ENCODE data around the gene BMPR1B. TPM values are rescaled to one million over a fixed set of nuclear protein-coding genes. Genes with fewer than 3 reads are reported as not detected.

BMPR1B gene
- total RNA-seq, result 1 to 10 TPM in 1 of 3 donors, under 1 TPM in 2; 0.36 to 3.3 (median 0.81) TPM
- long read RNA-seq, donor 1, result 0 reads
- long read RNA-seq, donor 2, result 0 reads

DNA sequence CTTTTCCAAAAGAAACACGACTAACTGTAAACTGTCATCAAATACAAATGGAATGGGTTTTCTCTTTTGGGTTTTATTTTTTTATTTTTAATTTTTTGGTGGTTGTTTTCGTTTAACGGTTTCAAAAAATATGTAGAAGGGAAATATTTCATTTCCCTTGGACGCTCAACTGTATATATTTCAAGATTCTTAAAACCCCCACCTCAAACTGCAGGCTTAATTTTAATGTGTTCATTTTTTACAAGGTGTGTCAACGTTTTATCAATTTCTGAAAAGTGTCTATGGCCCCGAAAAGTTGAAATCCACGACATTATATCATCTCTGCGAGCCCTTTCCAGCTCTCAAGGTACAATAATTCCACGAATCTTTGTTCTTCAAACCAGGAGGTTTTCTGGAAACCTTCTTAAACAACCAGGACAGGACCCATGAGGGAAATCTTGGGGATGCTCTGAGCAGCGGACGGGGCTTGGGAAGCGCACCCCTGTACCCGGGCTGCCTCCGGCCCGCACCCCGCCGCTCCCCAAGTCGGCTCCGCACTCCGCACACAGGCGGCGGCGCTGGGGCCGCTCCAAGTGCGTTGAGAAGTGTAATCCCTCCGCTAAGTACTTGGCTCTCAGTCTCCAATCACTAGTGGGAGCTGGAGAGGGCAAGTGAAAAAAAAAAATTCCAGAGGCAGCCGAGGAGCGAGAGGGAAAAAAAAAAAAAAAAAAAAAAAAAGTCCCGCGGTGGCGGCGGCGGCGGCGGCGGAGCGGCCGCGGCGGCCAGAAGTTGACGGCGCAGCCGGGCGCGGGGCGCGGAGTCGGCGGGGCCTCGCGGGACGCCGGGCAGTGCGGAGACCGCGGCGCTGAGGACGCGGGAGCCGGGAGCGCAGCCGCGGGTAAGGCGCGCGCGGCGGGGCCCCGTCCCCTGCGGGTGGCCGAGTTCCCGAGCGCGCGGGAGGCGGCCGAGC is at the start of gene BMPR1B:
BMPR1B (plus strand) TSS at position 764 of the 949 bp plus-strand sequence. CDS start 346,470 bp downstream, outside the sequence.
- TF ChIP-seq, protein P1, sequence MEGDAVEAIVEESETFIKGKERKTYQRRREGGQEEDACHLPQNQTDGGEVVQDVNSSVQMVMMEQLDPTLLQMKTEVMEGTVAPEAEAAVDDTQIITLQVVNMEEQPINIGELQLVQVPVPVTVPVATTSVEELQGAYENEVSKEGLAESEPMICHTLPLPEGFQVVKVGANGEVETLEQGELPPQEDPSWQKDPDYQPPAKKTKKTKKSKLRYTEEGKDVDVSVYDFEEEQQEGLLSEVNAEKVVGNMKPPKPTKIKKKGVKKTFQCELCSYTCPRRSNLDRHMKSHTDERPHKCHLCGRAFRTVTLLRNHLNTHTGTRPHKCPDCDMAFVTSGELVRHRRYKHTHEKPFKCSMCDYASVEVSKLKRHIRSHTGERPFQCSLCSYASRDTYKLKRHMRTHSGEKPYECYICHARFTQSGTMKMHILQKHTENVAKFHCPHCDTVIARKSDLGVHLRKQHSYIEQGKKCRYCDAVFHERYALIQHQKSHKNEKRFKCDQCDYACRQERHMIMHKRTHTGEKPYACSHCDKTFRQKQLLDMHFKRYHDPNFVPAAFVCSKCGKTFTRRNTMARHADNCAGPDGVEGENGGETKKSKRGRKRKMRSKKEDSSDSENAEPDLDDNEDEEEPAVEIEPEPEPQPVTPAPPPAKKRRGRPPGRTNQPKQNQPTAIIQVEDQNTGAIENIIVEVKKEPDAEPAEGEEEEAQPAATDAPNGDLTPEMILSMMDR (IDR thresholded peaks at IDR 0.05), result no peak
- intact Hi-C loops (cut with DNase I, micrococcal nuclease), result no loop called here

DNA sequence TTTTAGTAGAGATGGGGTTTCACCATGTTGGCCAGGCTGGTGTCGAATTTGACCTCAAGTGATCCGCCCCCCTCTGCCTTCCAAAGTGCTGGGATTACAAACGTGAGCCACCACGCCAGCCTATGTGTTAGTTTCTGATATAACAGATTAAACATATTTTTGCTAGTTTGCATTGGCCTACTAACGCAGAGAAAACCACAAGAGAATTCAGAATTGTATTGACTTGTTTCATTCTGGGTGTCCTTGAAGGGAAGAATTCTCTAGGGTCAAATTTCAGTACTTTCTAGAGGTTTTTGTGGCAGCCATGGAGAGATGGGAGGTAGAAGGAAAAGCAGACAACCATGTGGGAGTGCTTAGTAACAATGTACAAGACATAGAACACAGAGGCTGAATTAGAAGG is 46.1 kb upstream of the BMPR1B start:
- H3K4me3 ChIP-seq, result no peak overlapping the region
- no peaks in the 10 kb centered on the region for H3K36me3 ChIP-seq (ENCODE audit: low read depth)
- DNase-seq, result no peak
- intact Hi-C loops (cut with DNase I, micrococcal nuclease), result no loop called here
- no peak for ATAC-seq
- TF ChIP-seq, protein P1 (IDR thresholded peaks at IDR 0.05), result no peak
- no peaks in the 10 kb centered on the region for H3K9me3 ChIP-seq
- no peaks in the 10 kb centered on the region for H3K4me1 ChIP-seq (ENCODE audit: low read depth)

More for the DNA sequence above, at the start of gene BMPR1B:
- Histone ChIP-seq H3K4me1 (ENCODE audit: low read depth) (peaks cover 5% of the 10 kb centered on the region), H3K36me3 (ENCODE audit: low read depth) (no peaks in the 10 kb centered on the region), H3K9me3 (no peaks in the 10 kb centered on the region), H3K4me3 (no peak within 1 kb of the TSS)
- DNase-seq (peak in 2 of 3 donors; percentile 9 to 24), ATAC-seq (no peak)

DNA sequence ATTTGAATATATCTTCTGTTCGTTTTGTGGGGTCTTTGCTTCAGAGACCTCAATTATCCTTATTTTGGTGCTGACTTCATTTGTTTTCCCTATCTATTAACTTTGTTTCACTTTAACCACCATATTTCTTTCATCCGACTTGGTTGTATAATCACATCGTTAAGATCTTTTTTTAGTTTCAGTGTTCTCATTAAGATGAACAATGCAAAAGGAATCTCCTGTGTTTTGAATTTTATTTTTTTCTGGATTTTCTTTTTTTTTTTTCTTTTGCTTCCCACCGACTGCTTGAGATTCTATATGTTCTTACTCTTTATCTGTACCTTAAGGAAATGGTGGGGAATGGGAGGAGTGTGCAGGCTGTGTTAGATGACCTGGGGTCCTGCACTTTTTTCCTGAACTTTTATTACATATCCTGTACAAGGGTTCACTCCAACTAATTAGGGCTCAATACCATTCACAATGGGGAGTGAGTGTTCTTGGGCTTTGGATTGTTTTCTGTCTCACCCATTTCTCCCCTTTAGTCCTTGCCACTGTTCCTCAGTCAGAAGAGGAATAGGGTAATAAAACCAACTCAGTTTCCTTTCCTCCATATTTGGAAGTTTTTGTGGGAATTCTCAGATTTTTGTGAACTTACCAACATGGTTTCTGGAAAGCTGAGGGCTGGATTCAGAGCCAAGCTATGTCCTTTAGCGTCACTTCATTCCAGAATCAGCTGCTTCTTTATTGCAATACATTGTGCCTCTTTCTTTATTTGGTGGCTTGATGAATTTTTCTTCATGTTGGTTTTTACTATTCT is 43.2 kb upstream of the BMPR1B start:
- Histone ChIP-seq H3K4me3 (no peak overlapping the region), H3K9me3 (no peaks in the 10 kb centered on the region), H3K36me3 (ENCODE audit: low read depth) (no peaks in the 10 kb centered on the region), H3K4me1 (ENCODE audit: low read depth) (no peaks in the 10 kb centered on the region)
- intact Hi-C loops (cut with DNase I, micrococcal nuclease), result no loop called here
- no peak for ATAC-seq
- no peak for DNase-seq
- TF ChIP-seq, protein P1 (IDR thresholded peaks at IDR 0.05), result no peak

DNA sequence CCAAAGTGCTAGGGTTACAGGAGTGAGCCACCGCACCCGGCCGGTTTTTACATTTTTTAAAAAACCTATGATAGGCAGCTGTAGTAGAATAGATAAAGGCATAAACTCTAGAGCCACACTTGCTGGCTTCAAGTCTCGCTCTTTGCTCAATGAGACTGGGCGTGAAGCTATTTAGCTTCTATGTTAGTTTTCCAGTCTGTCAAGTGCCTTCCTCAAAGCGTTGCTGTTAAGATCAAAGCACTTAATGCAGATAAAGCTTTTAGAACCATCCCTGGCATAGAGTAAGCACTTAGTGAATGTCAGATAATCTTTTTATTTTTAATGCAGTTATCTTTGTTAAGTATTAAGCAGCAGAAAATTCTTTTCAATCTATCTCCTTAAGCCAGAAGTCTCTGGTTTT is 42.0 kb upstream of the BMPR1B start:
- no peak for ATAC-seq
- intact Hi-C loops (cut with DNase I, micrococcal nuclease), result no loop called here
- H3K9me3 ChIP-seq, result no peaks in the 10 kb centered on the region
- no peak overlapping the region for H3K4me3 ChIP-seq
- H3K4me1 ChIP-seq (ENCODE audit: low read depth), result no peaks in the 10 kb centered on the region
- DNase-seq, result no peak
- H3K36me3 ChIP-seq (ENCODE audit: low read depth), result no peaks in the 10 kb centered on the region
- TF ChIP-seq, protein P1 (IDR thresholded peaks at IDR 0.05), result no peak

DNA sequence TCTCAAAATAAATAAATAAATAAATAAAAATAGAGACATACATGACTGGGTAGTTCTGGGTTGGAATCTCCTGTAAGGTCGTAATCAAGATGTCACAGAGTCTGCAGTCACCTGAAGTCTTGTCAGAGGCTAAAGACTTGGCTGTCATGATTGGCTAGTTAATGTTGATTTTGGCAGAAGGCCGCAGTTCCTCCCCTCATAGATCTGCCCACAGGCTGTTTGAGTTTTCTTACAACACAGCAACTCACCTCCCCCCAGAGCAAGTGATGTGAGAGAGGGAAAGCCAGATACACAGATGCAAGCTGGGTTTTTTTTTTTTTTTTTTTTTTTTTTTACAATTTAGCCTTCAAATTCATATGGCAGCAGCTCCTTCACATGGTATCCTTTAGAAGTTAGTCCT is 36.4 kb upstream of the BMPR1B start:
- ATAC-seq (no peak), DNase-seq (no peak)
- intact Hi-C loops (cut with DNase I, micrococcal nuclease), result no loop called here

More for the DNA sequence above, 36.4 kb upstream of the BMPR1B start:
- TF ChIP-seq, protein P1 (IDR thresholded peaks at IDR 0.05), result no peak
- H3K9me3 ChIP-seq, result no peaks in the 10 kb centered on the region
- H3K4me1 ChIP-seq (ENCODE audit: low read depth), result no peaks in the 10 kb centered on the region
- no peak overlapping the region for H3K4me3 ChIP-seq
- no peaks in the 10 kb centered on the region for H3K36me3 ChIP-seq (ENCODE audit: low read depth)
